Osteocyte (in vitro differentiated cells): ENCODE data around the gene CEMIP. TPM values are rescaled to one million over a fixed set of nuclear protein-coding genes. Genes with fewer than 3 reads are reported as not detected.

Experiments
- DNase-seq: peaks from one replicate; pipeline ENCODE4 v3.0.0; 2021; ENCODE audit warnings: mixed read lengths; ENCODE audit not compliant: unreplicated experiment; ENCODE audit errors: extremely low spot score
- H3K27ac Mint-ChIP-seq: one replicate; pipeline ENCODE4 v1.8.0; 2021; ENCODE audit warnings: mild to moderate bottlenecking, mixed read lengths; ENCODE audit not compliant: unreplicated experiment
- H3K27me3 Mint-ChIP-seq: one replicate; pipeline ENCODE4 v1.8.0; 2021; ENCODE audit warnings: mixed read lengths; ENCODE audit not compliant: unreplicated experiment
- H3K36me3 Mint-ChIP-seq: one replicate; pipeline ENCODE4 v1.8.0; 2021; ENCODE audit warnings: mixed read lengths; ENCODE audit not compliant: unreplicated experiment
- H3K4me1 Mint-ChIP-seq: one replicate; pipeline ENCODE4 v1.8.0; 2021; ENCODE audit warnings: mixed read lengths; ENCODE audit not compliant: unreplicated experiment
- H3K4me3 Mint-ChIP-seq: one replicate; pipeline ENCODE4 v1.8.0; 2021; ENCODE audit warnings: mild to moderate bottlenecking, moderate library complexity, mixed read lengths; ENCODE audit not compliant: unreplicated experiment
- H3K9me3 Mint-ChIP-seq: one replicate; pipeline ENCODE4 v1.8.0; 2021; ENCODE audit warnings: mixed read lengths; ENCODE audit not compliant: unreplicated experiment
- CTCF ChIP-seq: fragments of 200-600 bp; sonication (generic); IDR thresholded peaks from 2 replicates; pipeline ENCODE4 v1.5.0; 2021; ENCODE audit warnings: antibody characterized with exemption, mild to moderate bottlenecking, moderate library complexity
- microRNA-seq: library from miRNA; unstranded; fragments of <30 nt; microRNA quantifications from one replicate; pipeline ENCODE4 v1.1.0, GENCODE V29; 2020; ENCODE audit not compliant: unreplicated experiment
- total RNA-seq: library from RNA; stranded (reverse); gene quantifications from 2 replicates; pipeline ENCODE4 v1.2.1, GENCODE V29; 2021

Gene CEMIP
- total RNA-seq, 1 donor from 2014 or later: 445 TPM

DNA sequence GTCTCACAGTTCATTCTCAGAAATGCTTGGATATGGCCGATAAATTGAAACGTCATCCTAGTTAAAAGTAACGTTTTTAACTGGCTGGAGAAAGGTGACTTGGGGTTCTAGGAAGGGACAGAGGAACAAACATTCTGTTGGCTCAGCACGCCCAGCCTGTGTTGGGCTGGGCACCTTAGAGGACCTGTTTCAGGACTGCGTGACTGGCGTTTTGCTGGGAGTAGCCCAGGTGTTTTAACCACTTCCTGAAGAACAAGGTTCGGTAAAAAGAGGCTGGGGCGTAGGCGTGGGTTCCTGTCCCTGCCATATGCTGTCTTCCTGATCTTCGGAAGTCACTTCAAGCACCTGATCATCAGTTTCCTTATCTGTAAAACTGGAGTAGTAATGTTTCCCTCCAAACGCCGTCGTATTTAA is 220.5 kb downstream of the CEMIP start:
- Mint-ChIP-seq H3K9me3 (no peaks in the 10 kb centered on the region), H3K27me3 (no peaks in the 10 kb centered on the region), H3K27ac (peak overlapping the region; percentile 96), H3K36me3 (peaks cover 7% of the 10 kb centered on the region), H3K4me3 (peak overlapping the region; percentile 92), H3K4me1 (peaks cover 23% of the 10 kb centered on the region)
- TF ChIP-seq CTCF: no peak
- DNase-seq: no peak

- Mint-ChIP-seq H3K4me1 (peaks cover 29% of the 10 kb centered on the region), H3K27me3 (no peaks in the 10 kb centered on the region), H3K36me3 (peaks cover 7% of the 10 kb centered on the region), H3K27ac (peak overlapping the region; percentile 96), H3K9me3 (no peaks in the 10 kb centered on the region), H3K4me3 (peak overlapping the region; percentile 92)
- no peak for DNase-seq
- no peak for TF ChIP-seq CTCF
Observed at GRCh38 chr15:81000144-81000623, 221.0 kb downstream of the CEMIP start.

- peak; percentile 92 for DNase-seq
- H3K4me1 Mint-ChIP-seq: peaks cover 30% of the 10 kb centered on the region
- no peaks in the 10 kb centered on the region for H3K27me3 Mint-ChIP-seq
- H3K4me3 Mint-ChIP-seq: peak within 1 kb of the TSS; percentile 92
- peaks cover 7% of the 10 kb centered on the region for H3K36me3 Mint-ChIP-seq
- no peaks in the 10 kb centered on the region for H3K9me3 Mint-ChIP-seq
- no peak for TF ChIP-seq CTCF
- peak within 1 kb of the TSS; percentile 96 for H3K27ac Mint-ChIP-seq
Observed at GRCh38 chr15:81000624-81001151, 221.5 kb downstream of the CEMIP start, which contains the start of gene TLNRD1. Gene TLNRD1 (plus strand): TSS chr15:81000923. CDS start chr15:81002272, 1,349 bp downstream.

Small RNAs within 50 kb of the gene (microRNA-seq; reads per million reads assigned to microRNA genes)
- gene MIR4514 (not detected), gene MIR549A (6.0 reads per million, percentile 5 among the genes with 10 or more reads in this experiment)

Other genes with a start within 250 kb of the CEMIP start
- gene ABHD17C, start 84.1 kb upstream of the CEMIP start, total RNA-seq: 14.4 and 17.7 TPM in 2 replicates
- 25.3 and 26.3 TPM in 2 replicates for gene MESD, start 210.4 kb downstream of the CEMIP start, total RNA-seq
- gene TLNRD1, start 221.6 kb downstream of the CEMIP start, total RNA-seq: 10.6 and 11.5 TPM in 2 replicates